GM19043 (cell line): ENCODE results near the gene COMMD10.
A peak's percentile ranks its signal among the peaks of the same experiment; 100 is the strongest.

Source experiments
- ATAC-seq: cut with Tn5 transposase; IDR thresholded peaks from one replicate; pipeline ENCODE4 v1.9.1; 2021; ENCODE audit warnings: low read depth; ENCODE audit not compliant: unreplicated experiment

Gene COMMD10

DNA sequence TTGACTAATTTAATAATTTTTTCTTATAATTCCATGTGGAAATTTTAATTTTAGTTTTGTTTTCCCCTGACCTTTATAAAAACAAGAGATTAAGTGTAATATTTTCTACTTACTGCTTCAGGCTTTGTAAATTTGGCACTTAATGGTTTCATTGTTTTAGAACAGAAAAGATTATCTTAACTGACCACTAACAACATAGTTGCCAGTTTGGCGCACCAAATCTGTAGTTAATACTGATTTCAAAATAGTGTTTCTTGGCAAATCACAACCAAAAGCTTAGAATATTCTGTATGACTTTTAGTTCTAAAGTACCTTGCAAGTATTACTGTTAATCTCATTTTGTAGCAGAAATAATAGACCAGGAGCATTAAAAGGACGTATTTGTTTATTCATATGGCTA, 124.3 kb downstream of the COMMD10 start:
- ATAC-seq = no peak

DNA sequence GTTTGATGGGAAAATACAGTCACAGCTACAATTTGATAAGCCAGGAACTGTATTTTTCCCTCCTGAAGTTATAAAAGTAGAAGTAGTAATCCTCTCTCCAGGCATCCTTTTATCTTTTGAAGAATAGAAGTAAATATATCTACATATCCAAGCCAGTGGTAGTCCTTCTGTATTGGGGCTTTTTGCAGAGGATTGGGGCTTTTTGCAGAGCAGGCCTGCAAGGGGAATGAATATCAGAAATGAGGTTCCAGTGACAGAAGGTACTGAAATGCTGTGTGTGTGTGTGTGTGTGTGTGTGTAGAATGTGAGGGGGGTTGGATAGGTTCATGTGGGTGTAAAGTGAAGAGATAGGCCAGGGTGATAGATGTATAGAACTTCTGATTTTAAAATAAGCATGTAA, 127.4 kb downstream of the COMMD10 start:
- ATAC-seq = no peak

DNA sequence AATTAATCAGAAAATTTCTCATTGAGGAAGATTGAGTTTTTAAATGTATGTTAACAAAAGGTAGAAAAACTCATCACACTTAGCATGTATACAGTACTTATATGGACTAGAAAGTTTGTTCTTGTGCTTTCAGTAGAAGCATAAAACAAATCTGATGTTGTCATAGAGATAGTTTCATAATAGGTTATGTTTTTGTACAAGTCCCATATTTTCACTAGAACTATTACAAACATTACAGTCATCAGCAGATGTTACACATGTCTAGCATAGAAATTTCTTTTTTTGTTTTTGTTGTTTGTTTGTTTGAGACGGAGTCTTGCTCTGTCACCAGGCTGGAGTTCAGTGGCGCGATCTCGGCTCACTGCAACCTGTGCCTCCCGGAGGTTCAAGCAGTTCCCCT, 131.4 kb downstream of the COMMD10 start:
- no peak for ATAC-seq

DNA sequence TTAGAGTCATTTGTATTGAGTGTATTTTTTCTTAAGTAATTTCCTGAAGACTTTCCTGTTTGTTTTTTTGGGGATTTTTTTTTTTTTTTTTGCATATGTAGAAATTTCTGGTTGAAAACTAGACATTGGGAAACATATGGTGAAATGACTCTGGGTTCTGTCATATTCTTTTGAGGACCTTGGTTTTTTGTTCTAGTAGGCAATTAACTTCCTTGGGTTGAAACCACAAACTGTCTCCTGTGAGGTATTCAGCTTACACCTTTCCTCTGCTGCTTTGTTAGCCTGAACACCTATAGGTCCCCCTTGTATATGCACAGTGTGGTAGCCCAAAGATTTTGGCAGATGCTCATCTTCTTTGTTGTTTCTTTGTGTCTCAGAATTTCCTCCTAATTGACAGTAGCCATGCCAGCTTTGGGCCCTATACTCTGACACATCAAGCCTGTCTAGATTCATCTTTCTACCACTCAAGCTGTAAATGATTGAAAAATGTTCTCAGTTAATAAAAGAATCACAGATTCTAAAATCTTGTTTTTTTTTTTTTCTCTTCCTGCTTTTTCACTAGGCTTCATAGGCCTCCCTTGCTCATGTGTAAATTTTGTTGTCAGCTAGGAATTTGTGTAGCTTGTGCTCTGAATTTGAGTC, 140.6 kb downstream of the COMMD10 start:
- no peak for ATAC-seq

DNA sequence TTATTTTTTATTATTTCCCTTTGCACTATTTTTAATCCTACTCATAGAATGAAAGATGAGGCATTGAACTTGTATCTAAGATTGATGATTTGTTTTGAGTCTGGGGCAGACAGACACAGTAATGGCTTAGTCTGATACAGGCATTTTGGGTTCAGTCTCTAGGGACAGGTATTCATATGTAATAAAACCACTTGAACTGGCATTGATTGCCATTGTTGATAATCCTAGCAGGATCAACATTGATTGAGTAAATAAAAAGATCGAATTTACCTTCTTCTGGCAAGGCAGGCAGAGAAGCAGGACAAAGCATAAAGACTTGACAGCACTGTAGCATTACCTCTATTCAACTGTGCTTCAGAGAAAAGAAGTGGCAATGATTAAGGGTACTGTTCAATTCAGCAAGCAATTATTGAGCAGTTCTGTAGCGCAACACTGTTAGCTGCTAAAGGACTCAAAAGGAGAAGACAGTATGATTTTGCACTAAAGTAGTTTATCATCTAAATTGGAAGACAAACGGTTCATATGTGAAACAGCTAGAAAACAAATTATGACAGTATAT, 144.4 kb downstream of the COMMD10 start:
- ATAC-seq = no peak

DNA sequence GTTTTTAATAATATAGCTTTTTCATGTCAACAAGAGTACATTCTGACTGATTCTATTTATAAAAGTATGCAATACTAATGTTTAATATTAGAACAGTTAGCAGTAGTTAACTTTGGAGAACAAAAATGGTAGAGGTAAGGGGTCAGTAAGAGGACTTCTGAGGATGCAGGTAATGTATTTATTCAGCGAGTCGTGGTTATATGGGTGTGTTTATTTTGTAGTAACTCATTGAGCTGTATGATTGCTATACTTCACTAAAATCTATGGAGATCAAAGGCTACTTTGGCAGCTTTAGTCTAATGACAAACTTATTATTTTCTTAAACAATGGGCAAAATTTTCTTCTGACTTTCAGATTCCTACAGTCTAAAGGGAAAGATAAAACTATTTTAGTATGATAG, 146.5 kb downstream of the COMMD10 start:
- ATAC-seq = no peak

DNA sequence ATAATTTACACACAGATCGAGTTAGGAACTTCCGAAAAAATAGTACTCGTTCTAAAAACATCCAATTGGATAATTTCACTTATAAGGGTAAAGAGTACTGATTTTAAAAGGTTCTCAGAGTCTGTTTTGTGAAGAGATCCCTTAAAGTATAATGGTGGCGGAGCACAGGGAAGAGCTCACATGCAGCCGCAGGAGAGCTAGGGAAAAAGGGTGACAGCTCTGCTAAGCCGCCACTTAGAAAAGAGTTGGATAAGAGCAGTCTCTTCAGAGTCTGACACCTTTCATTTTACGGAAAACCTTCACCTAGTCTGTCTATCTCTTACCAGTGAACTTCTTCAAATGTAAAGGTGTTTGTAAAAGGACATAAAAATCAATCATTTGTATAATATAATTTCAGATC, 149.9 kb downstream of the COMMD10 start:
- ATAC-seq = no peak

DNA sequence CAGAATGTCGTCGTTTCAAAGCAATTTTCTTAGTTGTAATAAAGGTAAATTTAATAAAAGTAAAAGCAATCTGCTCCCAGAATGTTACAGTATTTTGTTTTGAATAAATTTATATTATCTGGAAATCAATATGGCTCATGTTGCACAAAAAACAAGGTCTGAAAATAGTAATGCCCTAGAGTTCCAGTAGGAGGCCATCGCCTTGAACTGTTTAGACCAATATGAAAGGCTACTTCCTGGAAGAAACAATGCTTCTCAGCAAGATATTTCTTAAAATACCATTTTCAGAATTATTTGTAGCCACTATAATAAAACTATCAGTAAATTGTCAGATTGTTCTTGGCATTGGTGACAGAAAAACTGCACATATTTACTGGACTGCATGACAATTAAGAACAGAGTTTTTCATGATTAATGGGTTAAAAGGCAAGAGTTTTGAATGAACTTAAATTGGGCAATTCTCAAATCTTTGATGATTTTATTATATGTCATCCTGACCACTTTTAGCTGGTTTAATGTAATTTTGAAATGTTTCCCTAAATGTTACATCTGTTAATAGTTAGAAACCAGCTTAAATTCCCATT, 153.2 kb downstream of the COMMD10 start:
- no peak for ATAC-seq

DNA sequence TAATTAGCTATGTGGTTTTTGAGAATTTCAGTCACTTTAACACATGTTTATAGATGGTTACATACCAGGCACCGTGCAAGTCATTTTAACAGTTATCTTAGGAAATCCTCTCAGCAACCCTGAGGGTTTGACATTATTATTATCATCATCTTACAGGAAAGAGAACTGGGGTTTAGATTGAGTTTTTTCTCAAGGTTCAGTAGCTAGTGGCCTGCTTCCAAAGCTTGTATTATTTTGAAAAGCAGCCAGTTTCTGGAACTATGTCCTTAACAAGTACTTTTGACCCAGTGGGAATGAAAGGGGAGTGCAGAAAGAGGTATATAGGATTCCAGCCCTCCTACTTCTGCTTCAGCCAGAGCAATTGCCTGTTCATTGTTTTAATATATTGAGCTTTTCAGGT, 157.5 kb downstream of the COMMD10 start:
- no peak for ATAC-seq

DNA sequence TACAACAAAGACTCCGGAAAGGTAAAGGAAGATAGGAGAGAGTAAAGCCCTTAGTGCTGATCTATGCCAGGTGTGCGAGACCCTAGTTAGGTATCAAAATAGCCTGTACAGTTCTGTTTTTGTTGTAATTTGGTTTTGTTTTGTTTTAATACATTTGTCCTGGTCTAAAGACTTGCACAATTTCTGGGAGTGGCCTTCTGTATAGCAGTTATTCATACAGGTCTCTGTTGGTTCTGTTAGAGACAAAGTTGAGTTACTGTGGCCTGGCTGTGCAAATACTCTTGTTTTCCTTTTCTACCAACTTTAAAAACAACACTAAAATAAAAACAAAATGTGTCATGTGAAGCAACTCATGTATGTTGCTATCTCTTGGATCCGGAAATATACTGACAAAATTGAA, 163.6 kb downstream of the COMMD10 start:
- ATAC-seq = no peak

DNA sequence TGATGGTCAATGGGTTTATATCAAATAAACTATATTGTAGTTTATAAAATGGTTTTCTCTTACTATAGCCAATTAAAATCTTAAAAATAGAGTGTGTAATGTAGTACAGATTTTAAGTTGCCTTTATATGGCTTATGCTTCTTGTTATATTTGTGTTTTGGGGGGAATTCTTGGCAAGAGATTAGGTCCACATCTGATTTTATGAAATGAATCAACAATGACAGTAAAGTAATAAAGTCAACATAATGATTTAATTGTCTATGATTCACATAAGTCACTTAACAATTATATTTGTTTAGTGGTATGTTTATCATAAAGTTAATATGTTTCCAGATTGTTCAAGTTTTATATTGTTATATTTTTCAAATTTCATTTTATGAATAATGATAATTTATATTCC, 164.8 kb downstream of the COMMD10 start:
- no peak for ATAC-seq

DNA sequence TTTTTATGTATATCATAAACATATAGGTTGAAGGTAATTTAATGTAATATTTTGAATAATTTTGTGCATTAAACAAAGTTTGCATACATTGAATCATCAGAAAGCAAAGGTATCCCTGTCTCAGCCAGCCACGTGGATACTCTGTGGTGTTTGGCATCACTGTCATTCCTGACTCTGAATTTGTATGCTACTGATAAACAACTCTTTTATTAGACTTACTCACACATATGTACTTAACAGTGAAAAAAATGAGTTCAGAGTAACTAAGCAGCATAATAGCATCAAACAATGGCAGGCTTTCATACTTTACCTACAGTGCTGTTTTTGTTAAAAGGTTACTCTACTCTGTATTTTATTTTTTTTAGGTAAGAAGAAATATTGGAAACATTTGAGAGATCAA, 171.9 kb downstream of the COMMD10 start:
- no peak for ATAC-seq

DNA sequence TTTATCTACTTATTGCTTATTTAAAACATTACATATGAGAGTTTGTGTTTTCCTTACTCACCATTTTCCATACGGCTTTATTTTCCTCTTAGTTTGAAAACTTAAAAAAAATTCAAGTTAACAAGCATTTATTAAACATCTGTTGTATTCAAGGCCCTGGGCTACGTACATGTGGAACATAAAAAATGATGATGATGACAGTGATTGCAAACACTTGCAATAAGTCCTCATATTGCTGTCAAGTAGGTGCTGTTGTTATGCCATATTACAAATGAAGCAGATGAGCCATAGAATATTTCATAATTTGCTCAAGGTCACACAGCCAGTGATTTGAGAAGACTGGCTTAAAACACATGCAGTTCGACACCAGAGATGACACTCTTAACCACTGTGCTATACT, 180.6 kb downstream of the COMMD10 start:
- no peak for ATAC-seq

DNA sequence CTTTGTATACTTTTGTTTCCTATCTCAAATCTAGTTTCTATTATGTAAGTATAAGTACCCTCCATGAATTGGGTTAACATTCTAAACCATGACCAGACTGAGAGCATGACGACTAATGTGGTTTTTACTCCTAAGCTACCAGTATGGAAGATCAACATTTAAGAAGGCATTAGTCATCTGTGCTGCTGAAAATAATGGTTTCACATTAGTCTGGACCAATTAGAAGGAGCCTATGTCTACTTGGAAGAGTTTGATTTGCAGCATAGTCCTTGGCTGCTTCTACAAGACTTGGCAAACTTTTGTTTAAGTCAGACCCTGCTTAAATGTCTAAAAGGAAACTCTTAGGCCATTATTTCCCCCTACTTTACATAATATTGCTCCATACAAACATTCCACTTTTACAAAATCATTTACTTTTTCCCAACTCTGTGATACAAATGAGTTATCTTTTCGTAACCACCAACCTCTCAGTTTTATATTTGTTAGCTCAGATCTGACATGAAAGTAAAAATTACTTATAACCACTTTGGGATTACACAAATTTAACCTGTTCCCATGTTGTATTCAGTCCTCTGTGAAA, 186.7 kb downstream of the COMMD10 start:
- no peak for ATAC-seq

DNA sequence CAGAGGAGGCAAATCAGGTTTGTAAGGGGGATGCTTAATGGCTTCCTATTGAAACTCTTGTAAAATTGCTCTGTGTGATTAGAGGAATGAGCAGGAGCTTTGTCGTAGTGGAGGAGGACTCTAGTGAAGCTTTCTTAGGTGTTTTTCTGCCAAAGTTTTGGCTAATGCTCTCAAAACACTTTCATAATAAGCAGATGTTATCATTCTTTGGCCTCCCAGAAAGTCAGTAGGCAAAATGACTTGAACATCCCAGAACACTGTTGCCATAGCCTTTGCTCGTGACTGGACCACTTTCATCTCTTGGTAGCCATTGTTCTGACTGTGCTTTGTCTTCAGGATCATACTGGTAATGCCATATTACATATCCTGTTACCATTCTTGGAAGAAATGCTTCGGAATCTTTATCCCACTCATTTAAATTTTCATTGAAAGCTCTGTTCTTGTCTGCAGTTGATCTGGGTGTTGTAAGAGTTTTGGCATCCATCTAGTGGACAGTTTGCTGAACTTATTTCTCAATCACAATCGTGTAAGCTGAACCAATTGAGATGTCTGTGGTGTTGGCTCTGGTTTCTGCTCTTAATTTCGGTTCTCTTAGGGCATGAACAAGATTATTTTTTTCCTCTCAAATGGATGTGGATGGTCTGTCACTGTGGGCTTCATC, 187.6 kb downstream of the COMMD10 start:
- ATAC-seq = peak; percentile 42

DNA sequence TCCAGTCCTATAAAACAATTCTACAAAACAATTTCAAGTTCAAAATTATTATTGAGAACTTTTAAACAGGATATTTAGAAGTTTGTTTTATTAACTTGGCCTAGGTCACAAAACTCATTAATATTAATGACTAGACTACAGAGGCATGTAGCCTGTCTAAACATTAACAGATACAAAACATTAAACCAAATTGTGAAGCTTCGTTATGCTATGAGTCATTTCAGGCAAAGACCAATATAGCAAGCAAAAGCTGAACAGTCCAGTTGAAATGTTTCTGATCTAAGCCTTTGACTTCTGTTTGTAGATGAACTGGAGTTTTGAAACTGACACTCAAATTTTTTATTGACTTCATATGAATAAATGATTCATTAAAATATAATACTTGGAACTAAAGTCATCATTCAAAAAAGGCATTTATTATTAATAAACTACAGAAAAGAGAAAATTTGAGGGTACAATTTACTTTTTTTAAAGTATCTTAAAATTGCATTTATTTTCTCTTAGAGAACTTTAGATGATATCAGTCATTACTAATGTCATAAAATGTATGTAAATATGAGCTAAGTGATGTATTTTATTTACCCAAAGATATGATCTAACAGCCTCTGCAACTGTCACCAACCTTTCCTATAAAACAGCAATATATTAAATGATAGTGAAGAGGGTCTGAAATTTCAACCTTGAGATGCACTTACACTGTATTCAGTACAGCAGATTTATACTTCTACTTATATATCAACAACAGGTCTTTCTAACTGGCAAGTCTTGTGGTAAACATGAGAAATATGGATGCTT, 188.8 kb downstream of the COMMD10 start:
- peak; percentile 95 for ATAC-seq

DNA sequence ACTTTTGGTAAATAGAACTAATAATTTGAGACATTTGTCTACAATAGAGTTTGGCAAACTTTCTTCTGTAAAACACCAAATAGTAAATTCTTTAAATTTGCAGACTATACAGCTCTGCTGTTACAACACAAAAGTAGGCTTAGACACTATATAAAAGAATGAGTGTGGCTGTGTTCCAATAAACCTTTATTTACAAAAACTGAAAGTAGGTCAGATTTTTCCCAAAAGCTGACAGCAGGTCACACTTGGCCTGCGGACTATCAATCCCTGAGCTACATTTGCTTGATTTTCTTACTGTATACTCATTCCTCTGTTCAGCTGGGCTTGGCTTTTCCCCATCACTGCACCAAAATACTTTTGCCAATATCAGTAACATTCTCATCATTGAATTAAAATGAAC, 189.4 kb downstream of the COMMD10 start:
- no peak for ATAC-seq

DNA sequence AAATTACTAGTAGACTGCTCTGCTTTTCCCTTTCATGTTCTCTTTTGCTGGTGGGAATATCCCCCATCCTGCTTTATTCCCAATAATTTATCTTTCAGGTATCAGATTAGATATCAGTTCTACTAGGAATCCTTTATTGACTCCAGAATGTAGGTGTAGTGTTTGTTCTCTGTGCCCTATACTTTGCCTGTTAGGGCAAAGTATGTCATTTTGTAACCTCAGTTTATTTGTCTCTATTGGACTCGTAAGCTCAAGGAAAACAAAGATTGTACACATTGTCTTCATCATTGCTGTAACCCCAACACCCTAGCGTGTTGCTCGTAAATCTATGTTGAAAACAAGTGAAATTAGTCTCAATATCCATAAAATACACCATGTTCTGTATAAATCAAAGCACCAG, 190.5 kb downstream of the COMMD10 start:
- no peak for ATAC-seq

DNA sequence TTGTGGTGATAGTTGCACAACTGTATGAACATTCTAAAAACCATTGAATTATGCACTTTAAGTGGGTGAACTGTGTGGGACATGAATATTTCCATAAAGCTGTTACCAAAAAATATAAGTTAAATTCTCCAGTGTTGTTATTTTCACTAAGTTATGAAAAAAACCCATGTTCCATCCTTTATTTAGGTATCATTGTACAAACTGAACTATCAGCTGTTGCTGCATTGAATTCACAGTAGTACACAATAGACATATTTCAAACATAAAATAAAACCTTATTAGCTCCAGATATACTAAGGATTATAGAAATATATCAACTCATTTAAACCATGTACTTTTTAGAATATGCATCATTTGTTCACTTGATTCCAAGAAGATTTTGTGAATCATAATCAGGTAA, 192.1 kb downstream of the COMMD10 start:
- no peak for ATAC-seq

DNA sequence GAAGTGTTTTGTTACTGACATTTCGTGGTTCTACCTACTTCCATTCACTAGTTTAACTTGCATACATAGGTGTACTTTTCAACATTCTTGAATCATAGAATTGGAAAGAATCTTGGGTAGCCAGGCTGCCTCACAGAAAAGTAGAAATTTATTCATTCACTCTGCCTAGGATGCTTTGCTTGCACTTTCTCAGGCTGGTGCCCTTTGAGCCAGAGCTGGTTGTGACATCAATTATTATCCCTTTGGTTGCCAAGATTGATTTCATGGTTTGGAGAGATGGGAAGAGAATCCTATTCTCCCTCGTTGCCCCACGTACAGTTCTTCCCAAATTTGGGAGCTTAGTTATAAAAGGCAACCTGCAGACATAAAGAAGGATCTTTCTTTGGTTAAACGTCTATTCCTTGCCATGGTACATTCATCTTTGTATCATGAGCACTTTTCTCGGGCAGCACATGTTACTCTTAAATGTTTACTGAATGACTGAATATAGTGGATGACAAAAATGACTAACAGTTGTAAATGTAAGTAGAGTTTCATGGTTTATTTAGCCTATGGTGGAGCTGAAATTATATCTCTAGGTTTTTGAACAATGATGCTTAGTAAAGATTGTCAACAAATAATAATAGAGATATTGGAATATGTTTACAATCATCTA, 195.5 kb downstream of the COMMD10 start:
- no peak for ATAC-seq
